GM12878 (cell line): Measurements from ENCODE around the gene ZC3H7B. TPM values are rescaled to one million over a fixed set of nuclear protein-coding genes. Genes with fewer than 3 reads are reported as not detected.

Experiments used
- ATAC-seq: fragments of 200-7000 bp; cut with Tn5 transposase; 3 replicates; pipeline ENCODE4 v1.9.1; 2020; ENCODE audit warnings: mild to moderate bottlenecking, moderate library complexity
- BruUV-seq: library from RNA; stranded (reverse); fragments of 400-500 nt; replicated peaks from 2 replicates; lab custom pipeline; 2021; lab: Mats Ljungman, UMichigan
- CTCF ChIA-PET: fragments of 300-600 bp; sonication (Branson Sonifier 250); formaldehyde crosslinking; extraction: SDS; loops from one replicate; lab custom pipeline; 2021; ENCODE audit warnings: inconsistent platforms; lab: Yijun Ruan, JAX
- POLR2A ChIA-PET: fragments of 350-600 bp; formaldehyde crosslinking; extraction: SDS; loops from one replicate; lab custom pipeline; 2021; ENCODE audit warnings: inconsistent platforms; lab: Charles Lee
- RAD21 ChIA-PET: fragments of 300-600 bp; sonication (Branson Sonifier 250); formaldehyde crosslinking; loops from one replicate; lab custom pipeline; 2023; ENCODE audit warnings: antibody characterized with exemption; ENCODE audit not compliant: unreplicated experiment; lab: Charles Lee
- SMC1A ChIA-PET: fragments of 300-600 bp; sonication (Branson Sonifier 250); formaldehyde crosslinking; loops from one replicate; lab custom pipeline; 2023; ENCODE audit not compliant: unreplicated experiment, uncharacterized antibody; lab: Charles Lee
- DNase-seq: peaks from one replicate; pipeline ENCODE4 v3.0.0-alpha.2; 2011; ENCODE audit warnings: low read depth, low spot score
- FAIRE-seq: peaks from 3 replicates; lab custom pipeline; 2011; peaks lifted over from hg19 to GRCh38; lab: Jason Lieb, UNC
- H2AFZ ChIP-seq: 2 replicates; pipeline ENCODE4 v1.6.0; 2011; ENCODE audit warnings: low read depth, low read length, control low read depth; ENCODE audit not compliant: control insufficient read depth
- H3K27ac ChIP-seq: 2 replicates; pipeline ENCODE4 v1.5.1; 2011; ENCODE audit warnings: control low read depth; ENCODE audit not compliant: control insufficient read depth, insufficient read depth
- H3K27me3 ChIP-seq, 2 experiments: replicated peaks in 1 of 2; 2 replicates each; pipeline versions ENCODE4 v1.6.0 to v1.6.1; 2011; ENCODE audit warnings: low read length in 1 of 2; ENCODE audit not compliant: control insufficient read depth in 2 of 2, insufficient read depth in 2 of 2
- H3K36me3 ChIP-seq, 2 experiments: 2 replicates each; pipeline ENCODE4 v1.5.1; 2011; ENCODE audit warnings: low read length in 1 of 2; ENCODE audit not compliant: control insufficient read depth in 2 of 2, insufficient read depth in 2 of 2
- H3K4me1 ChIP-seq: 2 replicates; pipeline ENCODE4 v1.6.1; 2011; ENCODE audit warnings: mild to moderate bottlenecking, low read length, moderate library complexity, mixed read lengths; ENCODE audit not compliant: control insufficient read depth, insufficient read depth
- H3K4me2 ChIP-seq: 2 replicates; pipeline ENCODE4 v1.6.0; 2011; ENCODE audit warnings: control low read depth; ENCODE audit not compliant: control insufficient read depth, insufficient read depth
- H3K4me3 ChIP-seq: fragments of 200-600 bp; sonication (generic); 2 replicates; pipeline ENCODE4 v1.5.1; 2016
- H3K79me2 ChIP-seq: 2 replicates; pipeline ENCODE4 v1.6.0; 2011; ENCODE audit warnings: low read length; ENCODE audit not compliant: control insufficient read depth, insufficient read depth
- H3K9ac ChIP-seq: 2 replicates; pipeline ENCODE4 v1.8.0; 2011; ENCODE audit warnings: low read length, control low read depth, mixed read lengths; ENCODE audit not compliant: control insufficient read depth, insufficient read depth
- H3K9me3 ChIP-seq: replicated peaks from 3 replicates; pipeline ENCODE4 v1.5.1; 2011; ENCODE audit warnings: mild to moderate bottlenecking, low read length; ENCODE audit not compliant: control insufficient read depth, insufficient read depth
- H4K20me1 ChIP-seq: 2 replicates; pipeline ENCODE4 v1.6.0; 2011; ENCODE audit not compliant: control insufficient read depth, insufficient read depth
- BHLHE40 ChIP-seq, 2 experiments: fragments of 450-650 bp in 1 of 2; IDR thresholded peaks; 2 replicates each; pipeline ENCODE4 v1.6.1; 2011 to 2017; ENCODE audit warnings: low read depth in 2 of 2, borderline replicate concordance in 1 of 2, improper control_type of control experiment in 1 of 2, low read length in 1 of 2, mild to moderate bottlenecking in 1 of 2
- CREM ChIP-seq: IDR thresholded peaks from 2 replicates; pipeline ENCODE4 v1.6.1; 2014; ENCODE audit warnings: antibody characterized with exemption, low read depth
- ESRRA ChIP-seq: IDR thresholded peaks from 2 replicates; pipeline ENCODE4 v1.6.1; 2012; ENCODE audit warnings: mild to moderate bottlenecking, low read length, improper control_type of control experiment
- EZH2 ChIP-seq: IDR thresholded peaks from 2 replicates; pipeline ENCODE4 v1.6.1; 2012; ENCODE audit warnings: low read depth, mild to moderate bottlenecking, control low read depth, inconsistent platforms, low read length, borderline replicate concordance; ENCODE audit not compliant: control insufficient read depth
- JUNB ChIP-seq: IDR thresholded peaks from 2 replicates; pipeline ENCODE4 v1.6.1; 2016; ENCODE audit warnings: antibody characterized with exemption, mild to moderate bottlenecking
- KAT2A ChIP-seq: conservative IDR thresholded peaks from 2 replicates; pipeline ENCODE4 v1.6.1; 2011; ENCODE audit warnings: low read depth, low read length; ENCODE audit not compliant: control insufficient read depth
- NRF1 ChIP-seq: conservative IDR thresholded peaks from 2 replicates; pipeline ENCODE4 v1.6.1; 2011; ENCODE audit warnings: mild to moderate bottlenecking, low read depth, low read length, improper control_type of control experiment
- SMAD1 ChIP-seq: fragments of 450-650 bp; IDR thresholded peaks from 2 replicates; pipeline ENCODE4 v1.6.1; 2018; ENCODE audit warnings: mild to moderate bottlenecking, low read depth; ENCODE audit not compliant: partially characterized antibody
- WGBS: methylation state at CpG from one replicate; pipeline ENCODE4 v1.1.6; 2016; ENCODE audit warnings: low lambda C conversion rate; ENCODE audit not compliant: insufficient replicate concordance, insufficient coverage; ENCODE audit errors: missing lambda C conversion rate; 5-methylcytosine and 5-hydroxymethylcytosine counted together
- in situ Hi-C: fragments of 300-500 bp; cut with MboI; formaldehyde crosslinking; loops from 9 replicates; pipeline ENCODE4 v1.14.3; 2018; ENCODE audit warnings: mixed read lengths
- intact Hi-C: fragments of 100-400 bp; cut with micrococcal nuclease; formaldehyde crosslinking; loops from one replicate; pipeline ENCODE4 v1.14.2; 2022; ENCODE audit not compliant: unreplicated experiment
- polyA plus RNA-seq, 11 experiments: library from polyadenylated mRNA; depleted of rRNA in 4 of 11; unstranded in 6 of 11; stranded (reverse) in 5 of 11; fragments of >200 nt; fragmentation: Nextera tagmentation in 4 of 11; fragmentation: Illumina TruSeq in 1 of 11; extraction: Ambion mirVana in 4 of 11; extraction: Trizol in 1 of 11; gene quantifications; 1 replicate in 1 of 11; 2 replicates in 10 of 11; pipeline versions ENCODE4 v1.2.1 to v1.2.3, GENCODE V29; 2011 to 2016; ENCODE audit warnings: inconsistent platforms in 2 of 11, missing spikeins in 2 of 11, low read depth in 1 of 11
- total RNA-seq, 4 experiments: library from RNA; depleted of rRNA in 3 of 4; stranded (reverse); fragments of >200 nt in 3 of 4; fragmentation: Illumina TruSeq in 1 of 4; extraction: Trizol in 1 of 4; gene quantifications; 2 replicates each; pipeline versions ENCODE4 v1.2.1 to v1.2.3, GENCODE V29; 2013 to 2021
- TF ChIP-seq, protein P1 (sequence below): fragments of 450-650 bp; IDR thresholded peaks from 2 replicates; pipeline ENCODE4 v1.6.1; 2016; ENCODE audit warnings: mild to moderate bottlenecking
- TF ChIP-seq, protein P2 (sequence below): fragments of 450-650 bp; IDR thresholded peaks from 2 replicates; pipeline ENCODE4 v1.6.1; 2018; ENCODE audit warnings: borderline replicate concordance, mild to moderate bottlenecking; ENCODE audit not compliant: partially characterized antibody

The ZC3H7B gene
- total and polyA plus RNA-seq, 10 of the 15 experiments (the other 5 are each of a cell fraction or from before 2014, with no cell fraction given): 0.26 to 52.3 (median 22.4) TPM

DNA sequence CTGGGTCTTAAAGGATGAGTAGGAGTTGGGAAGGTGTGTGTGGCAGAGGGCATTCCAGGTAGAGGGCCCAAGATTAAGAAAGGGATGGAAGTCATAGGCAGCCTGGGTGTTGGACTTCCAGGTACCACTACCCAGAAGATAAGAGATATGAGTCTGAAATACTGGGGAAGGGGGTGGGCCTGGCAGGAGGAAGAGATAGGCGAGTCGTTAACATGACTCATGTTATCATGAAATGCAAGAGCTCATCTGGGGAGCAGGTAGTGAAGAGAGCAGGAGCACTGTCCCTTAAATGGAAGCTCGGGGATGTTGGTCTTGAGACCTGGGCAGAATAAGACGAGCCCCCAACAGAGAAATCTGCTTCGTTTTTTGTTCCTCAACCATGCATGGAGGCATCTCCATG lies 10.2 kb downstream of the ZC3H7B start:
- BruUV-seq: no TSS peak
- TF ChIP-seq KAT2A (no peak), SMAD1 (no peak), JUNB (no peak), NRF1 (no peak), EZH2 (no peak), BHLHE40 (IDR thresholded peaks at IDR 0.05; ENCODE audit: borderline replicate concordance in 1 of 2, low read depth in 2 of 2, low read length in 1 of 2) (no peak), ESRRA (no peak), CREM (no peak)
- TF ChIP-seq, protein P1, sequence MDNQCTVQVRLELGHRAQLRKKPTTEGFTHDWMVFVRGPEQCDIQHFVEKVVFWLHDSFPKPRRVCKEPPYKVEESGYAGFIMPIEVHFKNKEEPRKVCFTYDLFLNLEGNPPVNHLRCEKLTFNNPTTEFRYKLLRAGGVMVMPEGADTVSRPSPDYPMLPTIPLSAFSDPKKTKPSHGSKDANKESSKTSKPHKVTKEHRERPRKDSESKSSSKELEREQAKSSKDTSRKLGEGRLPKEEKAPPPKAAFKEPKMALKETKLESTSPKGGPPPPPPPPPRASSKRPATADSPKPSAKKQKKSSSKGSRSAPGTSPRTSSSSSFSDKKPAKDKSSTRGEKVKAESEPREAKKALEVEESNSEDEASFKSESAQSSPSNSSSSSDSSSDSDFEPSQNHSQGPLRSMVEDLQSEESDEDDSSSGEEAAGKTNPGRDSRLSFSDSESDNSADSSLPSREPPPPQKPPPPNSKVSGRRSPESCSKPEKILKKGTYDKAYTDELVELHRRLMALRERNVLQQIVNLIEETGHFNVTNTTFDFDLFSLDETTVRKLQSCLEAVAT: no peak
- TF ChIP-seq, protein P2, sequence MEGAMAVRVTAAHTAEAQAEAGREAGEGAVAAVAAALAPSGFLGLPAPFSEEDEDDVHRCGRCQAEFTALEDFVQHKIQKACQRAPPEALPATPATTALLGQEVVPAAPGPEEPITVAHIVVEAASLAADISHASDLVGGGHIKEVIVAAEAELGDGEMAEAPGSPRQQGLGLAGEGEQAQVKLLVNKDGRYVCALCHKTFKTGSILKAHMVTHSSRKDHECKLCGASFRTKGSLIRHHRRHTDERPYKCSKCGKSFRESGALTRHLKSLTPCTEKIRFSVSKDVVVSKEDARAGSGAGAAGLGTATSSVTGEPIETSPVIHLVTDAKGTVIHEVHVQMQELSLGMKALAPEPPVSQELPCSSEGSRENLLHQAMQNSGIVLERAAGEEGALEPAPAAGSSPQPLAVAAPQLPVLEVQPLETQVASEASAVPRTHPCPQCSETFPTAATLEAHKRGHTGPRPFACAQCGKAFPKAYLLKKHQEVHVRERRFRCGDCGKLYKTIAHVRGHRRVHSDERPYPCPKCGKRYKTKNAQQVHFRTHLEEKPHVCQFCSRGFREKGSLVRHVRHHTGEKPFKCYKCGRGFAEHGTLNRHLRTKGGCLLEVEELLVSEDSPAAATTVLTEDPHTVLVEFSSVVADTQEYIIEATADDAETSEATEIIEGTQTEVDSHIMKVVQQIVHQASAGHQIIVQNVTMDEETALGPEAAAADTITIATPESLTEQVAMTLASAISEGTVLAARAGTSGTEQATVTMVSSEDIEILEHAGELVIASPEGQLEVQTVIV: no peak
- TF ChIP-seq, all 136 proteins: peak for 0
- H3K27me3 ChIP-seq: no peaks in the 10 kb centered on the region
- no peak overlapping the region for H3K27ac ChIP-seq
- H2AFZ ChIP-seq: no peak overlapping the region
- FAIRE-seq: no peak
- H3K79me2 ChIP-seq: peaks cover 34% of the 10 kb centered on the region
- CTCF ChIA-PET: interaction anchor here (1.0 kb wide), 1 partner anchor 9 kb away, joined by 4 read pairs; no protein-coding TSS in a partner anchor
- SMC1A ChIA-PET: no interaction called here
- H3K9me3 ChIP-seq: no peaks in the 10 kb centered on the region
- H3K36me3 ChIP-seq: peaks cover 2 to 6% of the 10 kb centered on the region in 2 experiments
- H4K20me1 ChIP-seq: no peaks in the 10 kb centered on the region
- WGBS: 94% methylated on average over 5 of the region's 5 CpGs
- ATAC-seq: no peak
- POLR2A ChIA-PET: interaction anchor here (1.2 kb wide), 1 partner anchor 370 kb away, joined by 3 read pairs; no protein-coding TSS in a partner anchor
- intact Hi-C loops (no loop called here), in situ Hi-C loops (no loop called here)
- no peaks in the 10 kb centered on the region for H3K4me1 ChIP-seq
- H3K9ac ChIP-seq: no peak overlapping the region
- no peak overlapping the region for H3K4me2 ChIP-seq
- no peak for DNase-seq
- no peak overlapping the region for H3K4me3 ChIP-seq
- RAD21 ChIA-PET: interaction anchor here (0.7 kb wide), 1 partner anchor 10 kb away, joined by 3 read pairs; the partner anchor contains the start of gene ZC3H7B
